GM12891 (cell line): ENCODE measurements around the gene PPFIBP1.
"Not testable (repeated sequence)": the region's sequence is repeated elsewhere in the genome, so short reads cannot be mapped to it uniquely, and the experiment has no call there.

Source experiments
- DNase-seq: peaks from one replicate; pipeline ENCODE4 v3.0.0; 2011; ENCODE audit warnings: low spot score; ENCODE audit not compliant: insufficient read length
- FAIRE-seq: peaks from 2 replicates; lab custom pipeline; 2011; peaks lifted over from hg19 to GRCh38; lab: Jason Lieb, UNC
- PAX5 ChIP-seq: IDR thresholded peaks from 2 replicates; pipeline ENCODE4 v1.6.1; 2011; ENCODE audit warnings: low read length, moderate library complexity, mild to moderate bottlenecking; ENCODE audit not compliant: insufficient read depth, severe bottlenecking
- POLR2A ChIP-seq: IDR thresholded peaks from 2 replicates; pipeline ENCODE4 v1.6.1; 2011; ENCODE audit warnings: low read depth, low read length, control low read depth
- POLR2AphosphoS5 ChIP-seq: IDR thresholded peaks from 2 replicates; pipeline ENCODE4 v1.6.1; 2011; ENCODE audit warnings: low read depth, low read length, control low read depth
- POU2F2 ChIP-seq: IDR thresholded peaks from 2 replicates; pipeline ENCODE4 v1.6.1; 2011; ENCODE audit warnings: low read depth, mild to moderate bottlenecking, control low read depth, low read length, moderate library complexity
- SPI1 ChIP-seq: IDR thresholded peaks from 2 replicates; pipeline ENCODE4 v1.6.1; 2011; ENCODE audit warnings: low read depth, low read length, control low read depth
- TAF1 ChIP-seq: IDR thresholded peaks from 2 replicates; pipeline ENCODE4 v1.6.1; 2011; ENCODE audit warnings: low read depth, low read length, control low read depth

Gene PPFIBP1

GRCh38 chr12:27575090-27575761, 51.2 kb downstream of the PPFIBP1 start:
- no peak for DNase-seq
- peak; percentile 40 for FAIRE-seq
- TF ChIP-seq POU2F2: no peak
- no peak for TF ChIP-seq POLR2A

- no peak for TF ChIP-seq PAX5
- TF ChIP-seq POU2F2: no peak
- TF ChIP-seq SPI1: no peak
- no peak for TF ChIP-seq TAF1
- no peak for TF ChIP-seq POLR2AphosphoS5
- TF ChIP-seq POLR2A: no peak
- DNase-seq: no peak
- FAIRE-seq: no peak
Measured at GRCh38 chr12:27575762-27576118, 51.7 kb downstream of the PPFIBP1 start.

GRCh38 chr12:27576667-27577347, 52.8 kb downstream of the PPFIBP1 start:
- DNase-seq (no peak), FAIRE-seq (peak; percentile 96)
- TF ChIP-seq TAF1 (no peak), POU2F2 (no peak), POLR2A (no peak), POLR2AphosphoS5 (no peak)

- DNase-seq: no peak
- no peak for FAIRE-seq
- TF ChIP-seq POU2F2 (no peak), POLR2AphosphoS5 (no peak), PAX5 (no peak)
Measured at GRCh38 chr12:27577688-27578087, 53.7 kb downstream of the PPFIBP1 start.

- peak; percentile 94 for FAIRE-seq
- DNase-seq: no peak
- no peak for TF ChIP-seq TAF1
- peak; percentile 18; the same call in 1 of the 2 replicates for TF ChIP-seq SPI1
Measured at GRCh38 chr12:27578689-27579372, 54.8 kb downstream of the PPFIBP1 start.

GRCh38 chr12:27580561-27581330, 56.7 kb downstream of the PPFIBP1 start:
- DNase-seq (no peak), FAIRE-seq (no peak)
- TF ChIP-seq POU2F2 (no peak), POLR2AphosphoS5 (no peak), POLR2A (no peak), SPI1 (no peak), PAX5 (no peak)

GRCh38 chr12:27581331-27581671, 57.3 kb downstream of the PPFIBP1 start:
- peak; percentile 33 for FAIRE-seq

GRCh38 chr12:27581833-27582232, 57.8 kb downstream of the PPFIBP1 start:
- not testable (repeated sequence) for DNase-seq, FAIRE-seq

More at GRCh38 chr12:27581331-27581671, 57.3 kb downstream of the PPFIBP1 start:
- DNase-seq: not testable (repeated sequence)

GRCh38 chr12:27582445-27582844, 58.4 kb downstream of the PPFIBP1 start:
- not testable (repeated sequence) for DNase-seq, FAIRE-seq

GRCh38 chr12:27583057-27583797, 59.2 kb downstream of the PPFIBP1 start:
- DNase-seq: no peak
- no peak for FAIRE-seq
- TF ChIP-seq TAF1 (no peak), POLR2A (no peak), POLR2AphosphoS5 (no peak), PAX5 (no peak), SPI1 (no peak), POU2F2 (no peak)
